Measurements from ENCODE around the gene GFOD1.

DNA sequence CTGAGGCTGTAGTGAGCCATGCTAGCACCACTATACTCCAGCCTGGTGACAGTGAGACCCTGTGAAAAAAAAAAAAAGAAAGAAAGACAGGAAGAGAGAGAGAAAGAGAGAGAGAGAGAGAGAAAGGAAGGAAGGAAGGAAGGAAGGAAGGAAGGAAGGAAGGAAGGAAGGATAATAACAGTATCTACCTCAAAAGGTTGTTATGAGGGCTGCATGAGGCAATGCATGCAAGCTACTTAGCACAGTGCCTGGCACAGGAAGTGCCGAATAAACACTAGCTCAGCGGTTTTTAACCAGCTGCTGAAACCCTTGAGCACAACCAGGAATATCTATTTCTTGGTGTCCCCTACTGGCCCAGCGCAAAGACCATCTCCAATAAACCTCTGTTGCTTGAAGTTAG lies 96.7 kb downstream of the GFOD1 start:
- no peak for TF ChIP-seq TAF1 (IDR thresholded peaks at IDR 0.05; ENCODE audit: borderline replicate concordance, low read depth, low read length)
- TF ChIP-seq, protein P1, sequence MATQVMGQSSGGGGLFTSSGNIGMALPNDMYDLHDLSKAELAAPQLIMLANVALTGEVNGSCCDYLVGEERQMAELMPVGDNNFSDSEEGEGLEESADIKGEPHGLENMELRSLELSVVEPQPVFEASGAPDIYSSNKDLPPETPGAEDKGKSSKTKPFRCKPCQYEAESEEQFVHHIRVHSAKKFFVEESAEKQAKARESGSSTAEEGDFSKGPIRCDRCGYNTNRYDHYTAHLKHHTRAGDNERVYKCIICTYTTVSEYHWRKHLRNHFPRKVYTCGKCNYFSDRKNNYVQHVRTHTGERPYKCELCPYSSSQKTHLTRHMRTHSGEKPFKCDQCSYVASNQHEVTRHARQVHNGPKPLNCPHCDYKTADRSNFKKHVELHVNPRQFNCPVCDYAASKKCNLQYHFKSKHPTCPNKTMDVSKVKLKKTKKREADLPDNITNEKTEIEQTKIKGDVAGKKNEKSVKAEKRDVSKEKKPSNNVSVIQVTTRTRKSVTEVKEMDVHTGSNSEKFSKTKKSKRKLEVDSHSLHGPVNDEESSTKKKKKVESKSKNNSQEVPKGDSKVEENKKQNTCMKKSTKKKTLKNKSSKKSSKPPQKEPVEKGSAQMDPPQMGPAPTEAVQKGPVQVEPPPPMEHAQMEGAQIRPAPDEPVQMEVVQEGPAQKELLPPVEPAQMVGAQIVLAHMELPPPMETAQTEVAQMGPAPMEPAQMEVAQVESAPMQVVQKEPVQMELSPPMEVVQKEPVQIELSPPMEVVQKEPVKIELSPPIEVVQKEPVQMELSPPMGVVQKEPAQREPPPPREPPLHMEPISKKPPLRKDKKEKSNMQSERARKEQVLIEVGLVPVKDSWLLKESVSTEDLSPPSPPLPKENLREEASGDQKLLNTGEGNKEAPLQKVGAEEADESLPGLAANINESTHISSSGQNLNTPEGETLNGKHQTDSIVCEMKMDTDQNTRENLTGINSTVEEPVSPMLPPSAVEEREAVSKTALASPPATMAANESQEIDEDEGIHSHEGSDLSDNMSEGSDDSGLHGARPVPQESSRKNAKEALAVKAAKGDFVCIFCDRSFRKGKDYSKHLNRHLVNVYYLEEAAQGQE (IDR thresholded peaks at IDR 0.05; ENCODE audit: low read depth, low read length), result no peak
- TF ChIP-seq, protein P2, sequence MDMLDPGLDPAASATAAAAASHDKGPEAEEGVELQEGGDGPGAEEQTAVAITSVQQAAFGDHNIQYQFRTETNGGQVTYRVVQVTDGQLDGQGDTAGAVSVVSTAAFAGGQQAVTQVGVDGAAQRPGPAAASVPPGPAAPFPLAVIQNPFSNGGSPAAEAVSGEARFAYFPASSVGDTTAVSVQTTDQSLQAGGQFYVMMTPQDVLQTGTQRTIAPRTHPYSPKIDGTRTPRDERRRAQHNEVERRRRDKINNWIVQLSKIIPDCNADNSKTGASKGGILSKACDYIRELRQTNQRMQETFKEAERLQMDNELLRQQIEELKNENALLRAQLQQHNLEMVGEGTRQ (IDR thresholded peaks at IDR 0.05; ENCODE audit: borderline replicate concordance, low read depth, low read length), result no peak
- no peak for TF ChIP-seq TEAD4 (IDR thresholded peaks at IDR 0.05; ENCODE audit: borderline replicate concordance, insufficient read depth)
- TF ChIP-seq CTCF (IDR thresholded peaks at IDR 0.05), result no peak
- TF ChIP-seq JUND (IDR thresholded peaks at IDR 0.05), result no peak
- TF ChIP-seq EZH2phosphoT487 (IDR thresholded peaks at IDR 0.05; ENCODE audit: borderline replicate concordance, low read depth), result no peak
